GM19438 (cell line): ENCODE measurements around the gene ADAMTS12.

Experiments
- ATAC-seq: cut with Tn5 transposase; IDR thresholded peaks from one replicate; pipeline ENCODE4 v1.9.1; 2021; ENCODE audit warnings: low read depth; ENCODE audit not compliant: unreplicated experiment

ADAMTS12 gene

DNA sequence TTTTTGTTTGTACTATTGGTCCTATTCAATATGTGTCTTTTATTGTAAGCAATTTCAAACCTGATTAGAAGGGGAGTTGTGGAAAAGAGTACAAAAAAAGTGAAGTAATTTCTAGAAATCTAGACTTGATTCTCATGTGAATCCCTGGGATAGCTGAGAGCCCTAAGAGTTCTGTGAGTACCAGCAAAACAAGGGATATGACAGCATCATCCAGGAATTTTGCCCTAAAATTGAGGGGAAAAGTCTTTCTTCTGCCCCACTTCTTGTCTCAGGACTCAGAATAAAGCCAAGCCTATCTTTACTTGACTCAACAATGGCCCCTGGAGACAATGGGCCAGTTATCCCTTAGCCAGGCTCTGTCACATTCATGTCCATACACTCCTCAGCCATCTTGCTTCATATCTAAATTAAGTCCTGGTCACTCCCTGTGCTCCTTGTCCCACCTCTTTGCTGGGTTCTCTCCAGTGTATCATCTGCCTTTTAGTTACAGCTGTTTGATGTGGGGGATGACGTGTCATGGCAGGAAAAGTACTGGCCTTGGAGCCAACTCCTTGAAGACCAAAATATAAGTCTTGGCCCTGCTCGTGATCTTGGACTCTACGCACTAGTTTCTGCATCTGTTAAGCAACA is 81.2 kb downstream of the ADAMTS12 start:
- no peak for ATAC-seq

DNA sequence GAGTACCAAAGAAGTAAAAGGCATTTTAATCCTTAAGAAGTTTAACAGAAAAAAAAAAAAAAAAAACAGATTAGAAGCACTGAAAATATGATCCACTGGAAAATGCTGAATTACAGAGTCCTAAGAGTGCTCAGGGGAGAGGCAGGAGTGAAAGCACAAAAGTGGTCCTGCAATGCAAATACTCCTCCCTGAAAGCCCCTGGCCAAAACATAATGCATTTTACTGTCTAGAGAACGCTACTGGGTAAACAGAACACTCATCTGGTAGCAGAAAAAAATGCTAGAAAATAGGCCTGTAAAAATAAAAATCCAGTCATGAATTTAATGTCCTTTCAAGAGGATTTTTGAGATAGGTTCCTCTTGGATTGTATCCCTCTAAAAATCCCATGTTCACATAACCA is 81.9 kb downstream of the ADAMTS12 start:
- ATAC-seq: no peak

GRCh38 chr5:33808699-33809098 is 83.1 kb downstream of the ADAMTS12 start:
- no peak for ATAC-seq

- no peak for ATAC-seq
These were observed 84.0 kb downstream of the ADAMTS12 start for GRCh38 chr5:33807771-33808170.

DNA sequence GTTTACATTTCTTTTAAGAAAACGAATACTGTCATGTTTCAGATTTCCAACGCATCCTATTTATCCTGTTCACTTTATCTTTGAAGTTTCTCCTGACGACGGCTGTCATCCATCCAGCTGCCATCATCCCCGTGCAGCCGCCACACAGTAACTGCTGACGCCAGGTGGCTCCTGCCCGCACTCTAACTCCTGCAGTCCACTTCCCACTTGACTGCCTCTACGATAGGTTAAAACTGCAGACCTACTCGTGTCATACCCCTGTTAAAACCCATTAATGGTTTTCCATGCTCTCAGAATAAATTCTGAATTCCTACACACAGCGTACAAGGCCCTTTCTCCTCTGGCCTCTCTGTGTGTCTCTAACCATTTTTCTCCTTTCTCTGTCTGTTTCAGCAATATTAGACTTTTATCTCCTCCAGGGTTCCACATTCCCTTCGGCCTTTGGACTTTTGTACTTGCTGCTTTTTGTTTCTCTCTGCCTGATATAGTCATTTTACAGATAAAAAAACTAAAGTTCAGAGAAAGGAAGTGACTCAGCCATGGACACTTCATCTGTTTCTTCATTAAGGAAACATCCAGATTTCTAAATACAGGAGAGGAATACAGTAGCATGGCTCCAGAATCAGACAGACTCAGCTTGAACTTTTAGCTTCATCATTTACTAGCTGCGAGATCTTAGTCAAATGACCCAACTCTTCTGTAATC is 84.9 kb downstream of the ADAMTS12 start:
- no peak for ATAC-seq

DNA sequence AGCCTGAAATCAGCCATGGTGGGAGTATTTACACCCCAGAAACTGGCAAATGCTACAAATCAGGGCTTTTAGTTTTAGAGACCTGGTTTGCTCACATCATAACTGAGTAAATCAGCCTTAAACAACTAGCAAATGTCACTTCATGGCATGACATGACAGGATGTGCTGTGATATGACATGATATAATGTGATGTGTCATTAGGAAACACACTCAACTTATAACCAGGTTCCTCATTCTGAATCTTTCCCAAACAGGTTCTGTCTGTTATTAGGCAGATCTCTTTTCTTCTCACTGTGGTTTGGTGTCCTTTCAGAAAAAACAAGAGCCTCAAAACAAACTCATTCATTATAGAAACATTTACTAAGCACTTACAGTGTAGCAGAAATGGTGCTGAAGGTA is 90.5 kb downstream of the ADAMTS12 start:
- ATAC-seq: no peak

- ATAC-seq: no peak
These were observed 91.4 kb downstream of the ADAMTS12 start for GRCh38 chr5:33800241-33800950.

- no peak for ATAC-seq
These were observed 96.3 kb downstream of the ADAMTS12 start for GRCh38 chr5:33795496-33795895.

DNA sequence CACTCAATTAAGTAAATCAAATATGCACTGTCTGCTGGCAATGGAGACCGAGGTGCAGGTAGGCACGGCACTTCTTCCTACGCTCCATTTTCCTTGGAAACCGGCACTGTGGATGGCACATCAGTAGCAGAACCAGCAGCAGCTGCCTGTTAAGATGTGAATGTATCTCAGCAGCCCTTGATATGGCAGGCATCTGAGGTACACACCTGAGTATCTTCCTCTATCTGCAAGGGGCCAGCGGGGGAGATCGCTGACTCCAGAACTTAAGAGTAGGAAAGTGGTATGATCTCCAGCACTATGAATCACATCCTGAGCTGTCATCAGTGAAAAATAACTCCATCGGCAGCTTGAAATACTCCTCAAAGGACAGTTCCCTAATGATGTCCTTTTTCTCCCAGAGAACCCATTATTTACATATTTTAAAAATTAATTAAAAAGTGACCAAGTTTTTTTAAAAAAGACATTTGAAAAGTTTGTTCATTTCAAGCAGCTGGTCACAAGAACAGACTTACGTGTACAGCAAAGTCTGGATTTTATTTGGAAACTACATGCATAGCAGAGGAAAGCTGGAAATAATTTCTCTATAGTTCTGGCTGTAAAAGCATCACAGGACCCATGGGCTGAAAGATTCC is 97.1 kb downstream of the ADAMTS12 start:
- ATAC-seq: no peak

DNA sequence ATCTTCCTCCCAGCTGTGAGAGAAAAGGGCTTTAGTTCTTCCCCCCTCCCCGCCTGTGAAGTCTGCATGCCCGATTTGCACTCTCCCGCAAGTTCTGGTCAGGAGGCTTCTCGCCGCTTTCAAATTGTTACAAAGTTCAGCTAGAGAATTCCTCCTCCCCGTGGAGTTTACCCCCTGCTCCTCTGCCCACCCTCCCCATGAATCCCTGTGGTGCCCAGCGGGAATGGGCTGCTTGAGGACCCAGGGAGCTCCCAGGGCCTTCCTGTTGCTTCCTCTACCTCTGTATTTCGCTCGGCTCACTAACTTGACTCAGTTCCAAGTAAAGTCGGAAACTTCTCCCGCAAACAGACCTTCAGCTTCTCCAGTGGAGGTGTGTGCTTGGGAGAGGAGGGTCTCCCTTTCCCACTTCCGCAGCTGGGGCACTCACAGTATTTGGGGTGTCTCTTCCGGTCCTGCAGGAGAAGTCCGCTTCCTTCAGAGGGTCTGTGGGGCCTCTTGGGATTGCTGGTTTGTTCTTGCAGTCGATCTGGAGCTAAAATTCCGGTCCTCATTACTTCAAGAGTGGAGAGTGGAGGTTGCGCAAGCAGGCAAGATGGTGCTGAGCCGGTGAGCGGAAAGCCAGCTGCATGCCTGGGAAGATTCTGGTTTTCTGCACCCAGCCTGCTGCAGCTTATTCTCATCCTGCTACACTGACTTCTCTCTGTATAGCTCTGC is 97.8 kb downstream of the ADAMTS12 start:
- no peak for ATAC-seq

GRCh38 chr5:33793276-33793675 is 98.5 kb downstream of the ADAMTS12 start:
- ATAC-seq: no peak

DNA sequence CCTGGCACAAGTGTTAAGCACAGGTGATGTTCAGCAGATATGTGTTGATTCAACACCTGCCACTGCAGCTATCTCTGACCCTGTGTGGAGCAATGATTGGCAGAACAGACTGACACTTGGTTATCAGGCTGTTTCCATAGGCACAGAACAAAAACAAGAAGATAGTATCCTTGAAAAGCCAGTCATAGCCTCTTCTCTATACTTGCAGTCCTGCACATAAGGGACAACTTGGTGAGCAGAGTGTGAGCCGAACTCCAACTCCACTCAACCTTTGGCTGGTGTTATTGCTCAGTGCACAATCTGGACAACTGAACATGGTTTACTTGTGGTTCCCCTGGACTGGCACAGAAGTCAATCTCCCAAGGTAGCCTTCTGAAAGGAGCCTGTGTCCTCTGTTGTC is 99.2 kb downstream of the ADAMTS12 start:
- ATAC-seq: no peak

DNA sequence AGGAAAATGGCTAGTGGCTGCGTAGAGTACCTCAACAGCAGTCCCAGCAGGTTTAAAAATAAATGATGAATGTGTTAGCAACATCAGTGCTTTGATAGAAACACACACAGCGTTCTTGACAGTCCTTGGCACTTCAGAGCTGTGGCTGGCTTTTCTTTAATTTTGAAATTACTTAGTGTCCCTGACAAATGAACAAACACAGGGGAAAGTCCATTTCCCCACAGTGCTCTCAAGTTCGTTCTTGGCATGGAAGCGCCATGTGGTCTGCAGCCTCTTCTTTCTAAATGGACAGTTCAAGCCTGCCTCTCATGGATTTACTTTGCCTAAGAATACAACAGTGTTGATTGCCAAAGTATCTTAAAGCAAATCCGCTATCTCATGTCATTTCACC is 102.2 kb downstream of the ADAMTS12 start:
- ATAC-seq: no peak

DNA sequence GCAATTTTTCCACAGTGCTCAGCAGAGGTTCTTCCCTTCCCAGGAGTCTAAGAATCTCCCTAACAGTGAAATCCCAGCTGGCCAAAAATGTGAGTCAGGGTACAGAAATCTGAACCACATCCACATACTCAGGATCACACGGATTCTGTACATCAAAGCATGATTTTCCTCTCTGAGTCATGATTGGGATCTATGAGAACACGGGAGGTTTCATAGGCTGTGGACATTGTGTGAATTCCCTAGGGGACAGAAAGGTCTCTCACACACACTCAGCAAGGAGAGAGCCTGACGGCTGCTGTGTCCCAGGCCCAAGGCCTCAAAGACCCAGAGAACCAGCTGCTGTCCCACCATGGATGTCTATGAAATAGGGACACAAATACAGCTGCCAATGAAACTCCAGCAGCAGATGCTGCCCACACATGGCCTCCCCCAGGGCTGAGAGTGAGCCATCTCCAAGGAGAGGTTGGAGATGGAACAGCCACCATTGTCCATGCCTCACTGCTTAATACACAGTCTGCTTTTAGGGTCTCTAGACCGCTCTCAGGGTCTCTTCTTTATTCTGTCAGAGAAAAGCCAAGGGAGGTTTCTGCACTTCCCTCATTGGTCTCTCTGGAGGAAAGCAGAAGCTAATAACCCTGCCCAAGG is 102.7 kb downstream of the ADAMTS12 start:
- ATAC-seq: no peak

GRCh38 chr5:33785571-33785970 is 106.2 kb downstream of the ADAMTS12 start:
- ATAC-seq: no peak

DNA sequence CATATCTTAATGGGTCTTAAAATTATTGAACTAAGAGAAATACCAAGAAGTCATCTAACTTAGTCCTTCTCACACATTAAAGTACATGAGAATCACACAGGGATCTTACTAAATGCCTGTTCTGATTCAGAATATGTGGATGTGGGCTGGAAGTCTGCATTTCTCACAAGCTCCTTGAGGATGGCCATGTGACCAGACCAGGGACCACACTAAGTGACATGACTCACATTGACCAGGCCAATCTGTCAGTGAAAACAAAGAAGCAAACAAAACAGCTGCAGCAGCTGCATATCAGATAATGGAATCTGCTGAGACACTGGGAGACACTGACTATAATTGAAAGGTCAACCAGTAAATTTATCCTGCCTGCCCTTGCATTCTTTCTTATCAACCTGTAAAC is 110.5 kb downstream of the ADAMTS12 start:
- ATAC-seq: no peak

- ATAC-seq: no peak
These were observed 115.6 kb downstream of the ADAMTS12 start for GRCh38 chr5:33776151-33776660.

GRCh38 chr5:33774341-33774740 is 117.4 kb downstream of the ADAMTS12 start:
- ATAC-seq: no peak

DNA sequence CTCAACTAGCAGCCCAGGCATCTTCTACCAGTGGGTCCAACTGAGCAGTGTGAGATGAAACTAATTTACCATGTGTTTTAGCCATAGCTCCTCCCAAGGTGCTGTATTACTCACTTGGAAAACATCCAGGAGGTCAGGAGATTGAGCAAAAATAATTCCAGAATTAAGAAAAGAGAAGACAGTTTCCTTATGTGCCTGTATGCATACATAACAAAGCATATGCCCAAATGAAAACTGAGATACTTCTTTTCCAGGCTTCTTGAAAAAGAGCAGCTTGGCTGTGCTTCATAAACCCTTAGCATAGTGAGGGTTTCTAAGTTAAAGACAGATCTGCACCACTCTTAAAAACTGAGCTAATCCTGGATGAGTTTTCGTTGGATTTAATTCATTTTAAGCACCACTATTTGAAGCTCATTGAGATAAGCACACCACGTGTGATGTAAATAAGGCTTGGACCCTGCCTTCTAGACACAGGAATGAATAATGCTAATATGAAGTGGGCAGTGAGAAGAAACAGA is 119.4 kb downstream of the ADAMTS12 start:
- ATAC-seq: no peak

- no peak for ATAC-seq
These were observed 121.8 kb downstream of the ADAMTS12 start for GRCh38 chr5:33769968-33770367.
